SU-DHL-6 (cell line): ENCODE results near the gene GCKR.

Experiments
- EZH2phosphoT487 ChIP-seq: fragments of 200-600 bp; sonication (generic), shearing (Covaris generic); conservative IDR thresholded peaks from 2 replicates; pipeline ENCODE4 v1.6.1; 2018; ENCODE audit warnings: mild to moderate bottlenecking, antibody characterized with exemption, low read length, moderate library complexity, mixed read lengths
- TF ChIP-seq, protein P1 (sequence below): fragments of 200-600 bp; sonication (generic); IDR thresholded peaks from one replicate; pipeline ENCODE4 v1.5.1; 2017; ENCODE audit warnings: antibody characterized with exemption, mild to moderate bottlenecking, low read length, moderate library complexity; ENCODE audit not compliant: insufficient read depth, poor library complexity, severe bottlenecking

DNA sequence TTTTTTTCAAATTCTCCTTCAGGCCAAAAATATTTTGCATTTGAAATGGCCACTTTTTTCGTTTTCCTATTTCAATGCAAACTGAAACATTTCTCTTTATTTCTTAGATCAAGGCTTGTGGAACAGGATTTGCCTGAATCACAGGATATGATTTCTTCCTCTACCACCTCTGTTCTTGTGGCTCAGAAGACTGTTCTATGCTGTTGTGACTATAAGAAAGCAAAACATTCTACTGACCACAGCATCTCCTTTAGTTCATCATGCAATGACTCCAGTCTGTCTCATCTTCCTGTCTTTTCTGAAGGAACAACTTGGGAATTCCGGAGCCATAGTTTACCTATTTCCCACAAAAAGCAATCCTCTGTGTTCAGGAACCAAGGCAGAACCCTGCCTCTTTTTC is 70.0 kb downstream of the GCKR start:
- TF ChIP-seq, protein P1, sequence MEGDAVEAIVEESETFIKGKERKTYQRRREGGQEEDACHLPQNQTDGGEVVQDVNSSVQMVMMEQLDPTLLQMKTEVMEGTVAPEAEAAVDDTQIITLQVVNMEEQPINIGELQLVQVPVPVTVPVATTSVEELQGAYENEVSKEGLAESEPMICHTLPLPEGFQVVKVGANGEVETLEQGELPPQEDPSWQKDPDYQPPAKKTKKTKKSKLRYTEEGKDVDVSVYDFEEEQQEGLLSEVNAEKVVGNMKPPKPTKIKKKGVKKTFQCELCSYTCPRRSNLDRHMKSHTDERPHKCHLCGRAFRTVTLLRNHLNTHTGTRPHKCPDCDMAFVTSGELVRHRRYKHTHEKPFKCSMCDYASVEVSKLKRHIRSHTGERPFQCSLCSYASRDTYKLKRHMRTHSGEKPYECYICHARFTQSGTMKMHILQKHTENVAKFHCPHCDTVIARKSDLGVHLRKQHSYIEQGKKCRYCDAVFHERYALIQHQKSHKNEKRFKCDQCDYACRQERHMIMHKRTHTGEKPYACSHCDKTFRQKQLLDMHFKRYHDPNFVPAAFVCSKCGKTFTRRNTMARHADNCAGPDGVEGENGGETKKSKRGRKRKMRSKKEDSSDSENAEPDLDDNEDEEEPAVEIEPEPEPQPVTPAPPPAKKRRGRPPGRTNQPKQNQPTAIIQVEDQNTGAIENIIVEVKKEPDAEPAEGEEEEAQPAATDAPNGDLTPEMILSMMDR = no peak
- no peak for TF ChIP-seq EZH2phosphoT487
